BJ (cell line): ENCODE data around the gene ZDHHC19. TPM values are rescaled to one million over a fixed set of nuclear protein-coding genes. Genes with fewer than 3 reads are reported as not detected.

Source experiments
- CTCF ChIA-PET: fragments of 350-600 bp; formaldehyde crosslinking; extraction: SDS; loops from one replicate; lab custom pipeline; 2021; ENCODE audit warnings: antibody characterized with exemption, inconsistent platforms; lab: Yijun Ruan, JAX
- POLR2A ChIA-PET: fragments of 300-600 bp; sonication (Branson Sonifier 250); formaldehyde crosslinking; extraction: SDS; loops from one replicate; lab custom pipeline; 2021; ENCODE audit warnings: antibody characterized with exemption; lab: Charles Lee
- DNase-seq: peaks from one replicate; pipeline ENCODE4 v3.0.0-alpha.2; 2011; ENCODE audit warnings: low read depth
- H3K27me3 ChIP-seq: 2 replicates; pipeline ENCODE4 v1.6.0; 2011; ENCODE audit warnings: low read length; ENCODE audit not compliant: control insufficient read depth, insufficient read depth
- H3K36me3 ChIP-seq: 2 replicates; pipeline ENCODE4 v1.5.1; 2011; ENCODE audit warnings: low read length; ENCODE audit not compliant: control insufficient read depth, insufficient read depth
- H3K4me3 ChIP-seq: 2 replicates; pipeline ENCODE4 v1.5.1; 2011; ENCODE audit warnings: low read depth, mild to moderate bottlenecking, control low read depth, low read length
- polyA plus RNA-seq: library from polyadenylated mRNA; depleted of rRNA; stranded (reverse); fragments of >200 nt; gene quantifications from 2 replicates; pipeline ENCODE4 v1.2.3, GENCODE V29; 2011
- TF ChIP-seq, protein P1 (sequence below): IDR thresholded peaks from 2 replicates; pipeline ENCODE4 v1.5.1; 2011; ENCODE audit warnings: low read depth, mild to moderate bottlenecking, control low read depth, inconsistent platforms, low read length, moderate library complexity; ENCODE audit not compliant: insufficient read depth

Gene ZDHHC19
- polyA plus RNA-seq, 1 experiment: not detected

GRCh38 chr3:196237203-196237602 lies 26.0 kb upstream of the ZDHHC19 start:
- DNase-seq: no peak
- no peak overlapping the region for H3K4me3 ChIP-seq
- TF ChIP-seq, protein P1, sequence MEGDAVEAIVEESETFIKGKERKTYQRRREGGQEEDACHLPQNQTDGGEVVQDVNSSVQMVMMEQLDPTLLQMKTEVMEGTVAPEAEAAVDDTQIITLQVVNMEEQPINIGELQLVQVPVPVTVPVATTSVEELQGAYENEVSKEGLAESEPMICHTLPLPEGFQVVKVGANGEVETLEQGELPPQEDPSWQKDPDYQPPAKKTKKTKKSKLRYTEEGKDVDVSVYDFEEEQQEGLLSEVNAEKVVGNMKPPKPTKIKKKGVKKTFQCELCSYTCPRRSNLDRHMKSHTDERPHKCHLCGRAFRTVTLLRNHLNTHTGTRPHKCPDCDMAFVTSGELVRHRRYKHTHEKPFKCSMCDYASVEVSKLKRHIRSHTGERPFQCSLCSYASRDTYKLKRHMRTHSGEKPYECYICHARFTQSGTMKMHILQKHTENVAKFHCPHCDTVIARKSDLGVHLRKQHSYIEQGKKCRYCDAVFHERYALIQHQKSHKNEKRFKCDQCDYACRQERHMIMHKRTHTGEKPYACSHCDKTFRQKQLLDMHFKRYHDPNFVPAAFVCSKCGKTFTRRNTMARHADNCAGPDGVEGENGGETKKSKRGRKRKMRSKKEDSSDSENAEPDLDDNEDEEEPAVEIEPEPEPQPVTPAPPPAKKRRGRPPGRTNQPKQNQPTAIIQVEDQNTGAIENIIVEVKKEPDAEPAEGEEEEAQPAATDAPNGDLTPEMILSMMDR: no peak
- no peaks in the 10 kb centered on the region for H3K27me3 ChIP-seq
- ChIA-PET CTCF (interaction anchor here (0.6 to 1.0 kb wide), 2 partner anchors 16 to 85 kb away, joined by 3 read pairs; no protein-coding TSS in a partner anchor), POLR2A (no interaction called here)
- H3K36me3 ChIP-seq: peaks cover 11% of the 10 kb centered on the region

- TF ChIP-seq, protein P1: no peak
- ChIA-PET CTCF (interaction anchor here (1.4 kb wide), 1 partner anchor 17 kb away, joined by 3 read pairs; no protein-coding TSS in a partner anchor), POLR2A (interaction anchor here (0.7 kb wide), 1 partner anchor 18 kb away, joined by 3 read pairs; no protein-coding TSS in a partner anchor)
- no peak for DNase-seq
- Histone ChIP-seq H3K36me3 (peaks cover 11% of the 10 kb centered on the region), H3K4me3 (no peak overlapping the region), H3K27me3 (no peaks in the 10 kb centered on the region)
These were observed 25.0 kb upstream of the ZDHHC19 start for GRCh38 chr3:196236223-196236622.

DNA sequence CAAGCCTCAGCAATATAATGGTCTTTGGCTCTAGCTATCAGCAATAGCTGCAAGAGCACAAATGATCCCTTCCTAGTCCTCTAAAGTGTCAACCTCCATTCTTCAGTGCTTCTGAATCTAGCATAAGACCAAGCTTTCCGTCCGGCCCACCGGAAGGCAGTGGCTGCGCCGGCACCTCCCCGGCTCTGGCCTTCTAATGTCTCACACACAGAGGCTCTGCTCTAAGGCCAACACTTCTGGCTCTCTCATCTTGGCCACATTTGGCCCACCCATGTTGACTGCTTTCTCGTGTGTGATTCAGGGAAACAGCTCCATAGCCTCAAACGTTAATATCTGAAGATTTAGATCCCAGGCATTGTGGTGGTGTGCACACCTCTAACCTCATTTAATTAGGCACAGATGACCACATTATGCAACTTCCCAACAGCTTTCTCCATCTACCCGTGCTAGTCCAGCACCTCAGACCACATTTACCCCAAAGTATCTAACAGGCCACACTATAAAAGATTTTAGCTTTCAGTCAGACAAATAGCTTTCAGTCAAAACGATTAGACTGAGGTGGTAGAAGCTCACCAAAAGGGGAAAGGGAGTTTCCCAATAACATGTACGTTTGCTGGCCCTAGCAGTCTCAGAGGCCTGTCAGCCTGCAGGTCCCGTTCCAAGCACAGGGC lies 24.4 kb upstream of the ZDHHC19 start:
- peaks cover 11% of the 10 kb centered on the region for H3K36me3 ChIP-seq
- no peaks in the 10 kb centered on the region for H3K27me3 ChIP-seq
- H3K4me3 ChIP-seq: no peak overlapping the region
- DNase-seq: no peak
- ChIA-PET POLR2A (interaction anchor here (0.7 kb wide), 1 partner anchor 18 kb away, joined by 3 read pairs; no protein-coding TSS in a partner anchor), CTCF (interaction anchor here (0.7 to 1.4 kb wide), 3 partner anchors 16 to 99 kb away, joined by 3 read pairs; no protein-coding TSS in a partner anchor)
- TF ChIP-seq, protein P1: no peak

DNA sequence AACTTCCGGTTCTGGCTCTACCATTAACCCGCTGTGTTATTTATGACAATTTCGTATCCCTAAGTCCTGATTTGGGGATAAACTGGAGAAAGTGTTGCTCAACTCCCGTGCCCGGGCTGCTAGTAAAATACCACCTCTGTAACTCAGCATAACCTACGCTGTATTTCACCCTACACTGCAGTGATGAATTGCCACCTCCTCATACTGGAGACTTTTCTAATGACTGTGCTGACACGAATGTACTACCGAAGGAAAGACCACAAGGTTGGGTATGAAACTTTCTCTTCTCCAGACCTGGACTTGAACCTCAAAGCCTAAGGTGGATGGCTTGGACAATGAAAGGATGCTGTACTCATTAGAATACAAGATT lies 21.7 kb upstream of the ZDHHC19 start:
- TF ChIP-seq, protein P1: no peak
- POLR2A ChIA-PET: no interaction called here

GRCh38 chr3:196232154-196232881 lies 21.1 kb upstream of the ZDHHC19 start:
- POLR2A ChIA-PET: no interaction called here
- TF ChIP-seq, protein P1: no peak

More for the DNA sequence above, 21.7 kb upstream of the ZDHHC19 start:
- no peak overlapping the region for H3K4me3 ChIP-seq
- CTCF ChIA-PET: no interaction called here
- peaks cover 5% of the 10 kb centered on the region for H3K36me3 ChIP-seq
- H3K27me3 ChIP-seq: no peaks in the 10 kb centered on the region
- DNase-seq: no peak

More at GRCh38 chr3:196232154-196232881, 21.1 kb upstream of the ZDHHC19 start:
- Histone ChIP-seq H3K36me3 (peaks cover 4% of the 10 kb centered on the region), H3K27me3 (no peaks in the 10 kb centered on the region), H3K4me3 (no peak overlapping the region)
- DNase-seq: no peak
- CTCF ChIA-PET: no interaction called here
